ENCODE measurements around the gene ACOT12. TPM values are rescaled to one million over a fixed set of nuclear protein-coding genes. Genes with fewer than 3 reads are reported as not detected.
"Not testable (repeated sequence)": the region's sequence is repeated elsewhere in the genome, so short reads cannot be mapped to it uniquely, and the experiment has no call there.

Gene ACOT12
- total RNA-seq, 2 experiments from 2014 or later: not detected

DNA sequence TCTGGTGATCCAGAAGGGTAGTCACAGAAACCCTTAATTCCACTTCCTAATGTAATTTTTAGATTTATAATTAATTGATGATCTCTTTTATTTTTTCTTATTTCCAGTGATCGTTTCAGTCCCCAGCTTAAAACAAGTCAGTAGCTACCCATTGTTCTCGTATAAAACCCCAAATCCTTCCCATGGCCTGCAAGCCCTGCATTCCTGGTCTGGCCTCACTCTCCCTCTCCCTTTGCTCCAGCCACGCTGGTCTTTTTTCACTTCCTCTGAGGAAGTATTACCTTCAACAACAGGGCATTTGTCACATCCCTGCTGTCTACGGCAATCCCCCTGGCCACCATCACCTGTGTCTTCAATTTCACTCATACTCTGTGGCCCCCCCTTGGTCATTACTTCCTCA lies 44.8 kb downstream of the ACOT12 start:
- CTCF ChIA-PET: no interaction called here
- DNase-seq (no peak), ATAC-seq (no peak)
- Mint-ChIP-seq H3K27me3 (peaks cover 19% of the 10 kb centered on the region), H3K4me1 (no peaks in the 10 kb centered on the region), H3K4me3 (no peak overlapping the region), H3K27ac (no peak overlapping the region), H3K9me3 (ENCODE audit: low read depth) (no peaks in the 10 kb centered on the region), H3K36me3 (no peaks in the 10 kb centered on the region)

DNA sequence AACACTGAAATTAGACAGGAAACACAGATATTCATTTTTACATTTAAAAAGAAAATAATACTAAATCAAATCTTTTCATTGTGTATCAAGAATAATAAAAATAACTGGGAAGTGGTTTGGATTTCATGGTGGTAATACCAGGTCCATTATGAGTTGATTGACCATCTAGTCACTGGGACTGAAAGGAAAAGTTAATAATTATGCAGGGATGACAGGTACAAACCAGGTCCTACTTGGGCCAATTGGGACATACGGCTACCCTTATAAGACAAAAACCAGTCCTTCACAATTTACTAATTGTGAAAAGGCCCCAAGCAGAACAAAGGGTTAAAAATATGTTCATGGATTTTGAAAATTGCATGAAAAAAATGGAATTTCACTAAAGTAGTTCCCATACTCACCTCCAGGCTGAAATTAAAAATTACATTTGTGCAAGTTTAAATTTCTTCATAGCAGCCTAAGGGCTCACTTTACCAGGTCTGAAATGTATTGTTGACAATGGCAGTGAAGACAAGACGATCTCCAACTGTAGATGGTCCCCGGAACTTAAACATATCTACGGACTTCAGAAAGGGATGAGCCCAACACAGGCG lies 48.4 kb downstream of the ACOT12 start:
- Mint-ChIP-seq H3K36me3 (no peaks in the 10 kb centered on the region), H3K9me3 (ENCODE audit: low read depth) (no peaks in the 10 kb centered on the region), H3K4me1 (no peaks in the 10 kb centered on the region), H3K4me3 (no peak overlapping the region), H3K27me3 (peaks cover 4% of the 10 kb centered on the region), H3K27ac (no peak overlapping the region)
- DNase-seq (no peak), ATAC-seq (no peak)
- CTCF ChIA-PET: no interaction called here

DNA sequence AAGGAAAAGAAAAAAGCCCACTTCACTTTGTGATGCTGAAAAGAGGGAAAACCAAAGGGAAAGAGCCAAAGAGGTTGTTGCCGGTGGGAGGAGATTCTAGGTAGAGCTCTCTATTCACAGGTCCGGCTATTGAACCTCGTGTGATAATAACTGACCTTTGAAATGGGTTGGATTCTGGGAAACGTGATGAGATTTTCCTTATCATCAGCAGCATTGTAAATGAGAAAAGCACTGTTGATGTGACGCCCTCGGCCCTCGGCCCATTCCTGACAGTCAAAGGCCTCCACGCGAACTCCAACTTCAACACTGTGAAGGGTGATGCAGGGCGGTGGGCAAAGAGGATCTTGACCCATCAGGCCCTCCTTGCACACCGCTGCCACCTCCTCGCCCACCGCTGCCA lies 49.2 kb downstream of the ACOT12 start:
- ATAC-seq (no peak), DNase-seq (no peak)
- no peaks in the 10 kb centered on the region for H3K4me1 Mint-ChIP-seq
- peaks cover 4% of the 10 kb centered on the region for H3K27me3 Mint-ChIP-seq
- CTCF ChIA-PET: interaction anchor here (1.6 kb wide), 1 partner anchor 12 kb away, joined by 3 read pairs; no protein-coding TSS in a partner anchor
- no peak overlapping the region for H3K27ac Mint-ChIP-seq
- H3K36me3 Mint-ChIP-seq: no peaks in the 10 kb centered on the region
- H3K9me3 Mint-ChIP-seq (ENCODE audit: low read depth): no peaks in the 10 kb centered on the region
- H3K4me3 Mint-ChIP-seq: no peak overlapping the region

DNA sequence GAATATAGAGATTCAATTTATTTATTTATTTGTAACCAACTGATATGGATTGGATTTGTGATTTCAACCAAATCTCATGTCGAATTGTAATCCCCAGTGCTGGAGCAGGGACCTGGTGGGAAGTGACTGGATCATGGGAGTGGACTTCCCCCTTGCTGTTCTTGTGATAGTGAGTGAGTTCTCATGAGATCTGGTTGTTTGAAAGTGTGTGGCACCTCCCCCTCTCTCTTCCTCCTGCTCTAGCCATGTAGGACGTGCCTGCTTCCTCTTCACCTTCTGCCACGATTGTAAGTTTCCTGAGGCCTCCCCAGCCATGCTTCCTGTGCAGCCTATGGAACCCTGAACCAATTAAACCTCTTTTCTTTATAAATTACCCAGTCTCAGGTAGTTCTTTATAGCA lies 55.7 kb downstream of the ACOT12 start:
- ATAC-seq; H3K9me3 Mint-ChIP-seq (ENCODE audit: low read depth); H3K27ac Mint-ChIP-seq; DNase-seq; CTCF ChIA-PET; H3K4me3 Mint-ChIP-seq; H3K36me3 Mint-ChIP-seq; H3K4me1 Mint-ChIP-seq; H3K27me3 Mint-ChIP-seq: not testable (repeated sequence)

DNA sequence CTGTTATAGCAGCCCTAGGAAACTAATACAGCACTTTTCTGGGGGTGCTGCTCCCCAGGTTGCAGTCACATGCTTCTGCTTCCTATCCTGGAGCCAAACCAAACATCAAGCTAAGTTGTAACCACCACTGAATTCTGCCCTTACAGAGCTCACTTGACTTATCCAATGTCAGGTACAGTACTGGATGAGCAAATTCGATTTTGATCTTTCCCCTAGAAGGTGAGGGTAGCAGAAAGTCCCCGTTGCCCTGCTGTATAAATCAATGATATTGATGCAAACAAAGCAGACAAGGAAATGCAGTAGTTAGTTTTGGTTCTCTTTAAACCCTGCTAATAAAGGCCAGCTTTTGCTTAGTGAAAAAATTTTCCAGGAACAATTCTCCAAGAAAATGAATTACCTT lies 56.1 kb downstream of the ACOT12 start:
- H3K27me3 Mint-ChIP-seq: no peaks in the 10 kb centered on the region
- ATAC-seq (no peak), DNase-seq (no peak)
- peaks cover 12% of the 10 kb centered on the region for H3K4me1 Mint-ChIP-seq
- no peaks in the 10 kb centered on the region for H3K36me3 Mint-ChIP-seq
- CTCF ChIA-PET: no interaction called here
- H3K27ac Mint-ChIP-seq: no peak overlapping the region
- peaks cover 4% of the 10 kb centered on the region for H3K9me3 Mint-ChIP-seq (ENCODE audit: low read depth)
- H3K4me3 Mint-ChIP-seq: no peak overlapping the region

DNA sequence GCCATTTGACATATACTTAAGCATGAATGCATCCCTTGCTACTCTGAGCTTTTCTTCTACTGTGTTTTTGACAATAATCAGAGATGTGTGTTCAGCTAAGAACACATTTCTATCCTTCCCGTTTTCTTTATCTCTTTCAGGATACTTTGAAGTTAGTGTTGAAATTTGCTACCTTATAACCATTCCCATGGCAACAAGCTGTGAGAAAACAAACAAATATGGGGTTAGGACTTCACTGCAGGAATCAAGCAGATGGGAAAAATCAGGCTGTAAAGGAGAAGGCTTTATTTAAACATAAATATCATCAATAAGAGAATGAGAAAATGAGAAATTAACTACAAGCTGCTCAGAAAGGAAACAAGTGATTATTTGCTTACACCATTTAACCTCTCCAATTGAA lies 57.4 kb downstream of the ACOT12 start:
- Mint-ChIP-seq H3K27ac (no peak overlapping the region), H3K4me1 (peaks cover 12% of the 10 kb centered on the region), H3K9me3 (ENCODE audit: low read depth) (peaks cover 4% of the 10 kb centered on the region), H3K27me3 (no peaks in the 10 kb centered on the region), H3K36me3 (no peaks in the 10 kb centered on the region), H3K4me3 (no peak overlapping the region)
- DNase-seq (no peak), ATAC-seq (no peak)
- CTCF ChIA-PET: no interaction called here

DNA sequence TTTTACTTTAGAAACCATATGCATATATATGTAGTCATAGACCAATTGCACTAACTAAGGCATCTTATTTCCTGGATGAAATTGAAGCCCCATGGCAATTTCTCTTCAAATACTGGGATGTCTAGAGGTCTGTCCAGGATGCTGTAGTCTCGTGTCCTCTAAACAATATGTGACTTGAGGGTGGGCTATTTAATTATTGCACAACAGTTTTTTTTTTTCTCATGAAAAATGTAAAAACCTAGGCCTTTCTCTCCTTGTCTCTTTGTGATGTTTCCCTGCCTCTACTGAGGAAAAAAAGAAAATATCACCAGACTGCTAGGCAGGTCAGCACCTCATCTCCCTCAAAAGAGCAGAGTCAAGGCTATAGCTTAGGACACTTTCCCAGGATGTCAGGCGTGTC lies 58.0 kb downstream of the ACOT12 start:
- no peaks in the 10 kb centered on the region for H3K36me3 Mint-ChIP-seq
- H3K9me3 Mint-ChIP-seq (ENCODE audit: low read depth): peaks cover 4% of the 10 kb centered on the region
- CTCF ChIA-PET: no interaction called here
- ATAC-seq (no peak), DNase-seq (no peak)
- H3K4me1 Mint-ChIP-seq: peaks cover 12% of the 10 kb centered on the region
- H3K27me3 Mint-ChIP-seq: no peaks in the 10 kb centered on the region
- no peak overlapping the region for H3K4me3 Mint-ChIP-seq
- H3K27ac Mint-ChIP-seq: no peak overlapping the region

DNA sequence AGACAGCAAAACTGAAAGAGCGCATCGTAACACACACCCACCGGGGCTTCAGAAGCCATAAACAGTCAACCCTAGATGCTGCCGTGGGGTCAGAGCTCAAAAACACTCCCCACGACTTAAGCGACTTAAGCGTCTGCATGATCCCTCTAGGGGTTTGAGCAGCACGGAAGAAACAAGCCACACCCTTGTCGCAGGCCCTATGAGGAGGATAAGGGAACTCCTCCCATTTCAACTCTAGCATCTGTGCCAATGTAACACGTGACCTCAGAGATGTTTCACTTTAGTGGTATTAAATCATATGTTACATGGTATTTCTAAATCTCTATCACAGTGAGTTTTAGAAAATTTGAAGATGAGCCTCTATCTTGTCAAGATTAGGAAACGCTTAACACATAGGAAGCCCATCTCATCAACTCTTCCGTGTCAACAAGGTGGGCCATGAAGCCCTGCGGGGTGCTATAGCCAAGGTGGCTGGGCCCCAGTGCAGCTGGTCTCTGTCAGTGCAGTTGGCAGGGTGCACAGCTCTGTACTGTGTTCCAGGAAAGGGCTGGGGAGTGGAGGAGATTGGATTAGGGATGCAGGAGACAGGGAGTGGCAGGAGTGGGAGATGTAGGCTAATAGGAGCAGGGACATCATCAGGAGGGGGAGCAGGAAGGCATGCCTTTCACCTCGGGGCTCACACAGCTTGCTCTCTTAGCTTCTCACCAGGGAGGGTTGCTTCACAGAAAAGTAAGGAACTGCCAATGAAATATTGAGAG lies 59.5 kb downstream of the ACOT12 start:
- H3K4me1 Mint-ChIP-seq: peaks cover 12% of the 10 kb centered on the region
- CTCF ChIA-PET: no interaction called here
- DNase-seq (no peak), ATAC-seq (no peak)
- no peaks in the 10 kb centered on the region for H3K27me3 Mint-ChIP-seq
- no peak overlapping the region for H3K27ac Mint-ChIP-seq
- H3K4me3 Mint-ChIP-seq: no peak overlapping the region
- H3K36me3 Mint-ChIP-seq: no peaks in the 10 kb centered on the region
- peaks cover 4% of the 10 kb centered on the region for H3K9me3 Mint-ChIP-seq (ENCODE audit: low read depth)

DNA sequence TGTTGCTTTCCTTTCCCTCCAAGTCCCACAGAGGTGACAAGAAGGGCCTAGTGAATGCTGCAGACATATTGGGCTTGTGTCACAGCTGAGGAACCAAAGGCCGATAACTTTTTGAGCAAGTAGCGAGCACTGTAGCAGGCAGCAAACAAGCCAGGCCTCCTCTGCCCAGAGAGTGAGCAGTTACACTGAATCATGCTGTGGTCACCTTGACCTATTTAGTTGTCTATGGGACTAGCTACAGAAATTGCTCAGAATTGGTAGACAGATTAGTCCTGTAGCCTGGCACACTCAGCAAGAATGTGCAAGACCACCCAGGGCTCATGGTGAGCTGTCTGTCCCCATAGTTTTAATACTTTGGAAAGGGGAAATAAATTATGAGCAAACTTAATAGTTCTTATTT lies 67.4 kb downstream of the ACOT12 start:
- Mint-ChIP-seq H3K4me1 (no peaks in the 10 kb centered on the region), H3K4me3 (no peak overlapping the region), H3K27ac (no peak overlapping the region), H3K27me3 (peaks cover 6% of the 10 kb centered on the region), H3K36me3 (no peaks in the 10 kb centered on the region), H3K9me3 (ENCODE audit: low read depth) (no peaks in the 10 kb centered on the region)
- CTCF ChIA-PET: interaction anchor here (0.7 kb wide), 1 partner anchor 13 kb away, joined by 3 read pairs; no protein-coding TSS in a partner anchor
- DNase-seq: no peak
- no peak for ATAC-seq

DNA sequence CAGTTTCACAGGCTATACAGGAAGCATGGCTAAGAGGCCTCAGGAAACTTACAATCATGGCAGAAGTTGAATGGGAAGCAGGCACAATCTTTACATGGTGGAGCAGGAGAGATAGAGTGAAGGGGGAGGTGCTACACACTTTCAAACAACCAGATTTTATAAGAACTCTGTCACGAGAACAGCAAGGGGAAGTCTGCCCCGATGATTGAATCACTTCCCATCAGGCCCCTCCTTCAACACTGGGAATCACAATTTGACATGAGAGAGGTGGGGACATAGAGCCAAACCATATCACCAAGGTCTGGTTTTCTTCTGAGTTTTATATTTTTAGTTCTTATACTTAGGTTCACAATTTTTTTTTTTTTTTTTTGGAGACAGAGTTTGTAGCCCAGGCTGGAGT lies 76.4 kb downstream of the ACOT12 start:
- H3K27me3 Mint-ChIP-seq: no peaks in the 10 kb centered on the region
- no peaks in the 10 kb centered on the region for H3K9me3 Mint-ChIP-seq (ENCODE audit: low read depth)
- H3K4me1 Mint-ChIP-seq: no peaks in the 10 kb centered on the region
- CTCF ChIA-PET: no interaction called here
- H3K36me3 Mint-ChIP-seq: peaks cover 16% of the 10 kb centered on the region
- H3K4me3 Mint-ChIP-seq: no peak overlapping the region
- no peak for ATAC-seq
- no peak overlapping the region for H3K27ac Mint-ChIP-seq
- no peak for DNase-seq

DNA sequence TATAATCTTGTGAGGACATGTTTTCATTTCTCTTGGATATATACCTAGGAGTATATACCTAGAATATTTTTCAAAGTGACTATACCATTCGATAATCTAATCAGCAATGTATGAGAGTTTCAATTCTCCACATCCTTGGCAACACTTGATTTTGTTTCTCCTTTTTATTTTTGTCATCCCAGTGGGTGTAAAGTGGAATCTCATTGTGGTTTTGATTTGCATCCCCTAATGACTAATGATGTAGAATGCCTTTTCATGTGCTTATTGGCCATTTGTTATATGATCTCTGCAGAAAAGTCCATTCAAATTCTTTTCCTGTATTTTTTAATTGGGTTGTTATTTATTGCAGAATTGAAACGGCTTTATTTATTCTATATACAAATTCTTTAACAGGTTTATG lies 77.4 kb downstream of the ACOT12 start:
- H3K4me3 Mint-ChIP-seq: no peak overlapping the region
- no peaks in the 10 kb centered on the region for H3K27me3 Mint-ChIP-seq
- peaks cover 23% of the 10 kb centered on the region for H3K36me3 Mint-ChIP-seq
- H3K9me3 Mint-ChIP-seq (ENCODE audit: low read depth): no peaks in the 10 kb centered on the region
- no peaks in the 10 kb centered on the region for H3K4me1 Mint-ChIP-seq
- H3K27ac Mint-ChIP-seq: no peak overlapping the region
- CTCF ChIA-PET: no interaction called here
- DNase-seq: no peak
- no peak for ATAC-seq

DNA sequence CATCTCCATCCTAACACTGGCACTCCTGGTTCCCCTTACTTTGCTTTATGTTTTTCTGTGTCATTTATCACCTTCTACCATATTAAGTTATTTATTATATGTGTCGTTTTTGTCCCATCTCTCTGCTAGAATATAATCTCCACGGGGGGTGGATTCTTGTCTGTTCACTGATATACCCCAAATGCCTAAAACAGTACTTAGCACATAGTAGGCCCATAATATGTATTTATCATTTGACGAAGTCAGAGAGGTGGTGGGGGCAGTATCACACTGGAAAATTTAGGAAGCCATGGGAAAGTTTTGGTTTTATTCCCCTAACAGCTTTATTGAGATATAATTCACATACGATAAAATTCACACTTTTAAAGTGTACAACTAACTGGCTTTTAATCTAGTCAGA lies 78.1 kb downstream of the ACOT12 start:
- Mint-ChIP-seq H3K27ac (no peak overlapping the region), H3K4me3 (no peak overlapping the region), H3K36me3 (peaks cover 28% of the 10 kb centered on the region), H3K27me3 (no peaks in the 10 kb centered on the region), H3K4me1 (no peaks in the 10 kb centered on the region), H3K9me3 (ENCODE audit: low read depth) (no peaks in the 10 kb centered on the region)
- ATAC-seq (no peak), DNase-seq (no peak)
- CTCF ChIA-PET: interaction anchor here (1.0 to 1.9 kb wide), 2 partner anchors 9 to 18 kb away, joined by 3 to 5 read pairs; no protein-coding TSS in a partner anchor

DNA sequence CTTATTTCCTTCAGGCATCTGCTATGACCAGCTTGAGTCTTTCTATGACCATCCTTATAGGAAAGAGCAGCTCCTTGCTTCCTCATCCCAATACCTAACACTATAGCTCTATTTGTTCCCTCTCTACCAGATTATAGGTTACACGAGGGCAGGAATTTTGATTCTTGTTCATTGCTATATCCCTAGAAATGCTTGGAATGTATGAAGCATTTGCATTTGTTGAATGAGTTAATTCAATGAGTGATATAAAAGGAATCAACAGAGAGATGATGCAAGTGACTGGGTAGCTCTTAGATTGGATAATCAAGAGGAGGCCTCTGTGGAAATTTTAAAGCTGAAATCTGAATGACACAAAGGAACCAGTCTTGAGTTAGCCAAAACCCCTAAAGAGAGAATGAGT lies 78.6 kb downstream of the ACOT12 start:
- ATAC-seq (no peak), DNase-seq (no peak)
- H3K4me1 Mint-ChIP-seq: no peaks in the 10 kb centered on the region
- peaks cover 33% of the 10 kb centered on the region for H3K36me3 Mint-ChIP-seq
- H3K27me3 Mint-ChIP-seq: no peaks in the 10 kb centered on the region
- no peak overlapping the region for H3K27ac Mint-ChIP-seq
- H3K4me3 Mint-ChIP-seq: no peak overlapping the region
- H3K9me3 Mint-ChIP-seq (ENCODE audit: low read depth): no peaks in the 10 kb centered on the region
- CTCF ChIA-PET: interaction anchor here (1.0 to 1.9 kb wide), 2 partner anchors 10 to 17 kb away, joined by 3 to 5 read pairs; no protein-coding TSS in a partner anchor

DNA sequence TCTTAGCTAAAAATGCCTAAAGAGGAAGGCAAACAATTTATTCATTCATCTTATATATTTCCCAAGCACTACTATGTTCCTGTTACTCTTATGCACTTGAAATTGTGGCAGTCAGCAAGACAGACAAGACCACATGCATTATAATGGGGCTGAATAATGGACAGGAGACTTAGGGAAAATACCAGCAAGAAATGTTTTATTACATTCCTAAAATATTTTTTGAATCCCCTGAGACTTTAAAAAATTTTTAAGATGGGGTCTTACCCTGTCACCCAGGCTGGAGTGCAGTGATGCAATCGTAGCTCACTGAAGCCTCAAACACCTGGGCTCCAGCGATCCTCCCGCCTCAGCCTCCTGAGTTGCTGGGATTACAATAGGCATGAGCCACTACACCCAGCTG lies 79.4 kb downstream of the ACOT12 start:
- CTCF ChIA-PET: interaction anchor here (1.6 to 1.9 kb wide), 2 partner anchors 14 to 16 kb away, joined by 5 read pairs; no protein-coding TSS in a partner anchor
- no peak for DNase-seq
- ATAC-seq: no peak
- Mint-ChIP-seq H3K4me3 (no peak overlapping the region), H3K4me1 (no peaks in the 10 kb centered on the region), H3K36me3 (peaks cover 36% of the 10 kb centered on the region), H3K9me3 (ENCODE audit: low read depth) (no peaks in the 10 kb centered on the region), H3K27ac (no peak overlapping the region), H3K27me3 (no peaks in the 10 kb centered on the region)
